ENCODE results near the gene ZNF778.
A peak's percentile ranks its signal among the peaks of the same experiment; 100 is the strongest.

ZNF778 gene

GRCh38 chr16:89217388-89218191 lies at the start of gene ZNF778:
TSS of gene ZNF778 (plus strand) at chr16:89217703. CDS start at chr16:89221128, 3,425 bp downstream.
- DNase-seq: peak; percentile 83

GRCh38 chr16:89168381-89169189 lies 48.9 kb upstream of the ZNF778 start:
- no peak for DNase-seq

- no peak for DNase-seq
Observed at GRCh38 chr16:89169778-89170177, 47.7 kb upstream of the ZNF778 start.

- DNase-seq: peak; percentile 47
Observed at GRCh38 chr16:89170346-89171215, 46.9 kb upstream of the ZNF778 start.

- peak; percentile 96 for DNase-seq
Observed at GRCh38 chr16:89171216-89172170, 46.0 kb upstream of the ZNF778 start, which contains the start of gene CDH15. TSS of gene CDH15 (plus strand) at chr16:89171748. CDS start at chr16:89171832, 84 bp downstream.

GRCh38 chr16:89172171-89172527 lies 45.4 kb upstream of the ZNF778 start:
- no peak for DNase-seq

- no peak for DNase-seq
Observed at GRCh38 chr16:89172528-89173173, 44.9 kb upstream of the ZNF778 start.

- no peak for DNase-seq
Observed at GRCh38 chr16:89173174-89173921, 44.2 kb upstream of the ZNF778 start.

GRCh38 chr16:89174055-89174827 lies 43.3 kb upstream of the ZNF778 start:
- no peak for DNase-seq

- DNase-seq: no peak
Observed at GRCh38 chr16:89174877-89175276, 42.6 kb upstream of the ZNF778 start.

- DNase-seq: no peak
Observed at GRCh38 chr16:89175280-89176146, 42.0 kb upstream of the ZNF778 start.

GRCh38 chr16:89176147-89176690 lies 41.3 kb upstream of the ZNF778 start:
- no peak for DNase-seq

GRCh38 chr16:89176717-89177116 lies 40.8 kb upstream of the ZNF778 start:
- no peak for DNase-seq

GRCh38 chr16:89177501-89177900 lies 40.0 kb upstream of the ZNF778 start:
- DNase-seq: no peak

GRCh38 chr16:89178453-89179147 lies 38.9 kb upstream of the ZNF778 start:
- DNase-seq: no peak

GRCh38 chr16:89179148-89179484 lies 38.4 kb upstream of the ZNF778 start:
- no peak for DNase-seq

- no peak for DNase-seq
Observed at GRCh38 chr16:89179656-89180315, 37.7 kb upstream of the ZNF778 start.
